Fibroblast of villous mesenchyme (primary cell): ENCODE measurements around the gene MYO3B. TPM values are rescaled to one million over a fixed set of nuclear protein-coding genes. Genes with fewer than 3 reads are reported as not detected.

Experiments
- DNase-seq: peaks from one replicate; pipeline ENCODE4 v3.0.0-alpha.2; 2010; ENCODE audit warnings: low read depth
- H3K4me3 ChIP-seq: 2 replicates; pipeline ENCODE4 v1.5.1; 2011; ENCODE audit warnings: low read depth, mild to moderate bottlenecking, low read length
- CTCF ChIP-seq: IDR thresholded peaks from 2 replicates; pipeline ENCODE4 v1.5.1; 2012; ENCODE audit warnings: low read depth, mild to moderate bottlenecking, low read length; ENCODE audit not compliant: insufficient read depth
- total RNA-seq: library from RNA; depleted of rRNA; stranded (reverse); fragments of >200 nt; gene quantifications from 2 replicates; pipeline ENCODE4 v1.2.3, GENCODE V29; 2012

The MYO3B gene
- total RNA-seq, 1 donor, result under 0.01 TPM

- no peak overlapping the region for H3K4me3 ChIP-seq
- DNase-seq, result no peak
- no peak for TF ChIP-seq CTCF
Measured at GRCh38 chr2:170332676-170333402, 154.9 kb downstream of the MYO3B start.

GRCh38 chr2:170335351-170335750, 157.4 kb downstream of the MYO3B start:
- no peak for DNase-seq
- no peak for TF ChIP-seq CTCF

GRCh38 chr2:170336408-170336807, 158.5 kb downstream of the MYO3B start:
- no peak overlapping the region for H3K4me3 ChIP-seq
- TF ChIP-seq CTCF, result no peak
- DNase-seq, result no peak

More at GRCh38 chr2:170335351-170335750, 157.4 kb downstream of the MYO3B start:
- no peak overlapping the region for H3K4me3 ChIP-seq

GRCh38 chr2:170336916-170337315, 159.0 kb downstream of the MYO3B start:
- TF ChIP-seq CTCF, result no peak
- no peak overlapping the region for H3K4me3 ChIP-seq
- no peak for DNase-seq

- H3K4me3 ChIP-seq, result no peak overlapping the region
- no peak for TF ChIP-seq CTCF
- DNase-seq, result no peak
Measured at GRCh38 chr2:170339322-170339721, 161.4 kb downstream of the MYO3B start.

- H3K4me3 ChIP-seq, result no peak overlapping the region
- DNase-seq, result no peak
Measured at GRCh38 chr2:170339750-170340692, 162.1 kb downstream of the MYO3B start.

More at GRCh38 chr2:170339750-170340692, 162.1 kb downstream of the MYO3B start:
- TF ChIP-seq CTCF, result no peak
